CD4-positive, alpha-beta T cell treated with Interleukin-17A for 1 hour (primary cell): Measurements from ENCODE around the gene CLEC2D.
"Not testable (repeated sequence)": the region's sequence is repeated elsewhere in the genome, so short reads cannot be mapped to it uniquely, and the experiment has no call there.

Source experiments
- DNase-seq: peaks from one replicate; pipeline ENCODE4 v3.0.0-alpha.2; 2020

The CLEC2D gene

DNA sequence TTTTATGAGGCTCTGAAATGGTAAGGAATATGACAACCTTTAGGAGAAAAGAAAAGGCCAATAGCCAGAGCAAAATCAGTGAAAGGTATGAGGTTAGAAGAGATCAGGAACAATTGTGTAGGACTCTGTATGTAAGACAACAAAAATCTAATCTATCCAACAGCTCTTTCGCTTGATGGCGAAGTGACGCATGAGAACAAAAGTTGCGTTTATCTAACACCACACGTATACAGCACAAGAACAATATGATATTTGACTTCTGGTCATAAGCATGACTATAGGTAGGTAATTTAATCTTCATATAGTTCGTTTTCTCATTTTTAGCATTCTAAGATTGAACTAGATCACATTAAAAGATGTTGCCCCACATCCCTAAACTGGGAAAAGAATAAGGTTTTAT, 61.9 kb downstream of the CLEC2D start:
- no peak for DNase-seq

DNA sequence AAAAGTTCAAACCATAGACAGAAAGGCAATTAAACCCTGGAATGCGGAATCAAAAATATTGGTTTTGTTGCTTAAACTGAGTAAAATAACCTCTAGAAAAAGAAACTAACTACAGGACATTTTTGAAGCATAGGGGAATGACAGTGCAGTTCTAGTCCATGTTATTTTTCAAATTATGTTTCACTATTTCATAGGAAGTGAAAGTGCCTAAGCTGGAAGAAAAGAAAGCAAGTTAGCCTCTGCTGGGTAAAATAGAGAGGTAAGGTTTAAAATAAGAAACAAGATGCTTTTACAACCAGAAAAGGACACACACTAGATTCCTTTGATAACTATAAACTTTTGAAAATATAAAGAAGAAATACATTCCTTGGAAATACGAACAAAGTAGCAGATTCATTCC, 62.3 kb downstream of the CLEC2D start:
- no peak for DNase-seq

DNA sequence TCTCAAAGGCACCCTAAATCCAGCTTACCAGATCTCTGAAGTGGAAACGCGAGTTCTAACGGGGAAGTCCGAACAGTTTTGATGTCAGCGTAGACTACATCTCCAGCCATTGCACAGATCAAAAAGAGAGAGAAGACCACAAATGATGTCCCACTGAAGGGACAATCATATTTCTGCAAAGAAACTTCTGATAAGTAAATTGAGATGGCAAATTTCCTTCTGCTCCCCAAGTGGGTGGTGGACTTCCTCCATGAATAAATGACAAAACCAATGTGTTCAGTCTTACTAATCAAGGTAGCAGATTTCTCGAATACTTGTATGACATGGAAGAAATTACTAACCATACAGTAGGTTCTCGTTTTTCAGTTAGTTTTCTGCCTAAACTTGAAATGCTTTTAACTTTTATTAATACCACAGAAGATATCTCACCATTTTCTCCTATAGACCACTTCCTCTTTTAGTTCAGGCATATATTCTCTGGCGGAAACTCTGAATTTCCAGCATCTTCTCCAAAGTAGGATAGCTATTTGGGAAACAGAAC, 63.5 kb downstream of the CLEC2D start, which contains the start of gene CLECL1:
Gene CLECL1 (minus strand): TSS at position 177 of the 541 bp plus-strand sequence.
- peak; percentile 36 for DNase-seq

DNA sequence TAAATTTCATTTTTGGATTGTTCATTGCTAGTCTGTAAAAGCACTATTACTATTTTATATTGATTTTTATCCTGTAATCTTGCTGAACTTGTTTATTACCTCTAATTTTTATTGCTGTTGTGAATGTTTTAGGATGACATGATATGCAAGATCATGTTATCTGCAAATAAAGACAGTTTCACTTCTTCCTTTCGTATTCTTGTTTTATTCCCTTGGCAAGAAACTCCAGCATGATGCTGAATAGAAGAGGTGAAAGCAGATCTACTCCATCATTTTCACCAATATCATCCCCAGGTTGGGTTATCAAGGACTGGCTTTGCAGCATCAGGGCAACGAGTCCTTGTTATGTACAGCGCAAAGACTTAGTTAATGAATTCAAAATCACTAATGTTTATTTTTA, 66.1 kb downstream of the CLEC2D start:
- no peak for DNase-seq

DNA sequence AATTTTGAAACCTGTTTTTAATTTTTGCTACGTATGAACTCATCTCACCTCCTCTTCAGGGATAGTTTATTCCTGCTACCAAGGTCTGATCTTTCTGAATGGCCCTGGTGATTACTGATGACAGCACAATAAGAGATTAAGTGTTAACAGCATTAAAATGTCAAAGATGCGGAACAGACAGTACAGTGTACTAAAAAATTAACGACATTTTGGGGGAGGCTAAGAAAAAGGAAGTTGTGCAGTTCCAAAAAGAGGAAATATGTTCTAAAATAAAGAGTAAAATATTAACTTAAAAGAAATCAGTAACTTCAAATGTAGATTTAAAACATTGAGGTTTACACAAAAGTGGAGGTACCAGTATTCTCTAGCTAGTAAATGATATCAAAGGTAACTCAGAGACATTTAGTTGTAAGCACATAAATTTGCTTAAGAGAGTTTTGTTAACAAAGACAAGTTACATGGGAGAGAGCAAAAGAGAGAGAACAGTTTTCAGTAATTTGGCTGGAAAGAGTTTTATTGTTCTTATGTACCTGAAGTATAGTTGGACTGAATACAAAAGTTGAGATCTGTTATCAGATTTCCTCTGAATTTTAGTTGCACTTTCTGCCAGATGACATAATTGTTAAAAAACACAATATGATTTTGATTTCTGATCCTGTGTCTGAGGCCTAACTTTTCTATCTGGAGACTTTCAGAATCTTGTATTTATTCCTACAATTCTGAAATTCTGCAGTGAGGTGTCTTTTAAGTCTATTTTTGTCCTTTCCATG, 67.6 kb downstream of the CLEC2D start:
- DNase-seq = peak; percentile 52

DNA sequence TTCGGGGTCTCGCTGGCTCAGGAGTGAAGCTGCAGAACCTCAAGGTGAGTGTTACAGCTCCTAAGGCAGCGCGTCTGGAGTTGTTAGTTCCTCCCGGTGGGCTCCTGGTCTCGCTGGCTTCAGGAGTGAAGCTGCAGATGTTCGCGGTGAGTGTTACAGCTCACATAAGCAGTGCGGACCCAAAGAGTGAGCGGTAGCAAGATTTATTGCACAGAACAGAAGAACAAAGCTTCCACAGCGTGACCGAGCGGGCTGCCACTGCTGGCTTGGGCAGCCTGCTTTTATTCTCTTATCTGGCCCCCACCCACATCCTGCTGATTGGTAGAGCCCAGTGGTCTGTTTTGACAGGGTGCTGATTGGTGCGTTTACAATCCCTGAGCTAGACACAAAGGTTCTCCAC, 69.4 kb downstream of the CLEC2D start:
- DNase-seq = not testable (repeated sequence)

DNA sequence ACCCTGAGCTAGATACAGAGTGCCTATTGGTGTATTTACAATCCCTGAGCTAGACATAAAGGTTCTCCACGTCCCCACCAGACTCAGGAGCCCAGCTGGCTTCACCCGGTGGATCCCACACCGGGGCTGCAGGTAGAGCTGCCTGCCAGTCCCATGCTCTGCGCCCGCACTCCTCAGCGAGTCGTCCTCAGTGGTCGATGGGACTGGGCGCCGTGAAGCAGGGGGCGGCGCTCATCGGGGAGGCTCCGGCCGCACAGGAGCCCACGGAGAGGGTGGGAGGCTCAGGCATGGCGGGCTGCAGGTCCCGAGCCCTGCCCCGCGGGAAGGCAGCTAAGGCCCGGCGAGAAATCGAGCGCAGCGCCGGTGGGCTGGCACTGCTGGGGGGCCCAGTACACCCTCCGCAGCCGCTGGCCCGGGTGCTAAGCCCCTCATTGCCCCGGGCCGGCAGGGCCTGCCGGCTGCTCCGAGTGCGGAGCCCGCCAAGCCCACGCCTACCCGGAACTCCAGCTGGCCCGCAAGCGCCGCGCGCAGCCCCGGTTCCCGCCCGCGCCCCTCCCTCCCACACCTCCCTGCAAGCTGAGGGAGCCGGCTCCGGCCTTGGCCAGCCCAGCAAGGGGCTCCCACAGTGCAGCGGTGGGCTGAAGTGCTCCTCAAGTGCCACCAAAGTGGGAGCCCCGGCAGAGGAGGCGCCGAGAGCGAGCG, 70.0 kb downstream of the CLEC2D start:
- not testable (repeated sequence) for DNase-seq

DNA sequence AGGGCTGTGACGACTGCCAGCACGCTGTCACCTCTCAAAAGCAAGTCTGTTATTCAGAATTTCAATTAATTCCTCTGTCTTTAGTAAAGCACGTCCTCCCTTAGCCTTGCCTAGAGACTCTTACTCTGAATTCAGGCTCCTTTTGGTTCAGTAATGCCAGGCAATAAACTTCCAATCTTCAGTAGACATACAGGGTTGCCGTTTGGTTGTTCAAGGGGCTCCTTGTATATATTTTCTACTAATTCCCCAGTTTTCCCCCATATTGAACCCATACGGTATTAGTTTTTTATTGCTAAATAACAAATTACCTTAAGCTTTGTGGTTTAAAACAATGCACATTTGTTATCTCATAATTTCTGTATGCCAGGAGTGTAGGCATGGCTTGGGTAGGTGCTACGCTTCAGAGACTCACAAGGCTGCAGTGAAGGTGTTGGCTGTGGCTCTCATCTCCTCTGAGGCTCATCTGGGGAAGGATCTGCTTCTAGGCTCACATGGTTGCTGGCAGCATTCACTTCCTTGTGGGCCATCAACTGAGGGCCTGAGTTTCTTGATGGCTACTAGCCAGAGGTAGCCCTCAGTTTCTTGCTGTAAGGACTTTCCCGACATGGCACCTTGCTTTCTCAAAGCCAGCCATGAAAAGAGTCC, 70.7 kb downstream of the CLEC2D start:
- peak; percentile 59 for DNase-seq

DNA sequence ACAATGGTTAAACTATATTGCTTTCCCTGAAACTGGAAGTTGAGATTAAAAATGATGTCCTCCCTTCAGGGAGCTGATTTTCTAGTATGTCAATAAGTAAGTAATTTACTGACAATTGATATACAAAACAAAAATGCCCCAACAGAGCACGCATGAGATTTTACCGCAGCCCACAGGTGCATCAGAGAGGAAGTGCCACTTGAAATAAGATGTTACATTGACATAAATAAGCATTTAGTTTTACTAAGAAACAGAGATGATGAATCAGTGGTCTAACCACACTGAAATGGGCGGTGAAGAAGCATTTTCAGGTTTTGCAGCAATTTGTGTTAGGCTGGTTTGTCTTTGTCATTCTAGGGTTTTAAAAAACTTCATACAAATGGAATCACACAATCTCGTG, 72.2 kb downstream of the CLEC2D start:
- peak; percentile 89 for DNase-seq

DNA sequence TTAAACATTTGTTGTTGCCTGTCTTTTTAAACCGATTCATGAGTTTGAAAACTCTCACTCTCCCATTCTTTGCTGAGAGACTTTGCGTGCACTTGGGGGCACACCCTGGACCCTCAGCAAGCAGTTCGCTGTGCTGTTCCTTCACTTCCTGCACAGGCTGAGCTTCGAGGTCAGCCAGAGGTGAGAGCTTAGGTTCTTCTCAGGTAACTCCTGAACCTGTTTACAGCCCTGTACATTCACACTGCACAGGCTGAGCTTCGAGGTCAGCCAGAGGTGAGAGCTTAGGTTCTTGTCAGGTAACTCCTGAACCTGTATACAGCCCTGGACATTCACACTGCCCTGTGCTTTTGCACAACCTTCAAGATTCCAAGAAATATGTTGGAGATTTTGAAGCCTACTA, 73.1 kb downstream of the CLEC2D start:
- DNase-seq = peak; percentile 59

DNA sequence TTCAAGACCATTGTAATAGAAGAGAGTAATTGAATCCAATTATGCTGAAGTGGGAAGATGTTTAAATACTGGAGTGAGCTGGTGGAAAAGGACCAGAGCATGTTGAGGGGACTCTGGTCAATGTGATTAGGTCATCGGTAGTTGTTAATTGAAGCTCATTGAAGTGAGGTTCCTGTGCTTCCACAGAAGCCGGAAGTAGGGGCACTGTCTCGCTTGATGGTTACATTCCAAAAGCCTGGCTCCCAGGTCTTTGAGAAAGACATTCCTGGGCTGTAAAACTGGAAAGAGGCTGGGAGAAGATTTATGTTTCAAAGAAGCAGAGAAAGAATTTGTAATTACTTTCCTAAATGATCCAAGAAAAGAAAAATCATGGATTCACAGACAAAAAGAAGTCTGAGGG, 75.7 kb downstream of the CLEC2D start:
- no peak for DNase-seq
